Thymus (tissue), 11 donors: ENCODE measurements around the gene S100A3. TPM values are rescaled to one million over a fixed set of nuclear protein-coding genes. Genes with fewer than 3 reads are reported as not detected.
"Not testable (repeated sequence)": the region's sequence is repeated elsewhere in the genome, so short reads cannot be mapped to it uniquely, and the experiment has no call there.

Experiments
- DNase-seq, 9 donors: peaks; one replicate each; pipeline ENCODE4 v3.0.0-alpha.2; 2013; ENCODE audit warnings: low spot score in 9 of 9, low read depth in 6 of 9, missing footprints in 1 of 9
- H3K27ac ChIP-seq, 2 donors: one replicate each; pipeline ENCODE4 v1.5.1; 2013; ENCODE audit warnings: control low read depth in 1 of 2, low read depth in 1 of 2, low read length in 1 of 2, mild to moderate bottlenecking in 1 of 2, moderate library complexity in 1 of 2
- H3K27me3 ChIP-seq, 2 donors: one replicate each; pipeline ENCODE4 v1.5.1; 2013; ENCODE audit warnings: low read length in 1 of 2; ENCODE audit not compliant: control insufficient read depth in 2 of 2, insufficient read depth in 1 of 2
- H3K36me3 ChIP-seq, 2 donors: one replicate each; pipeline ENCODE4 v1.5.1; 2013; ENCODE audit warnings: low read length in 1 of 2, mild to moderate bottlenecking in 1 of 2, moderate library complexity in 1 of 2; ENCODE audit not compliant: control insufficient read depth in 2 of 2, insufficient read depth in 2 of 2
- H3K4me1 ChIP-seq, 2 donors: one replicate each; pipeline ENCODE4 v1.5.1; 2013; ENCODE audit warnings: low read length in 2 of 2; ENCODE audit not compliant: control insufficient read depth in 2 of 2, insufficient read depth in 2 of 2
- H3K4me3 ChIP-seq, 2 donors: one replicate each; pipeline ENCODE4 v1.5.1; 2013; ENCODE audit warnings: low read length in 2 of 2, control low read depth in 1 of 2, mild to moderate bottlenecking in 1 of 2
- H3K9me3 ChIP-seq, 2 donors: one replicate each; pipeline ENCODE4 v1.5.1; 2013; ENCODE audit warnings: low read length in 1 of 2, mild to moderate bottlenecking in 1 of 2; ENCODE audit not compliant: control insufficient read depth in 2 of 2, insufficient read depth in 1 of 2
- WGBS: extraction: QIAGEN DNeasy Blood & Tissue Kit; methylation state at CpG from one replicate; pipeline ENCODE4 v1.1.7; 2013; 5-methylcytosine and 5-hydroxymethylcytosine counted together
- polyA plus RNA-seq: library from polyadenylated mRNA; stranded (reverse); fragments of 200-250 nt; gene quantifications from one replicate; pipeline ENCODE4 v1.2.3, GENCODE V29; 2013
- total RNA-seq: library from RNA; stranded (reverse); fragments of 120-200 nt; gene quantifications from one replicate; pipeline ENCODE4 v1.2.4, GENCODE V29; 2013
- donor health status: healthy.

S100A3 gene
- total and polyA plus RNA-seq, 2 donors: 0.38 to 2.6 TPM

DNA sequence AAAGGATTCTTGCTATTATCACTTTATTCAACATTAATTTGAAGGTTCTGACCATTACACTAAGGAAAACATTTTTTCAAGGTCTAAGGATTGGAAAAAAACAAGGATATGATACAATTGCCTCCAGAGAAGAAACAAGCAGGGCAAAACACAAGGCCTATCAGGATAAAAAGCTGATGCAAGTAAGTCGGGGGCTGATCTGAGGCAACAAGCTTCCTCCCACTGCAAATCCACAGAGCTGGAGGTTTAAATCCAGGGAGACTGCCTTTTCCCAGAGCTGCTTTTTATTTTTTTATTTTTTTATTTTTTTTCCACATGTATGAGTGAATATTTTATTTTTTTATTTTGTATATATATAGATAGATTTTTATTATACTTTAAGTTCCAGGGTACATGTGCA lies 35.9 kb upstream of the S100A3 start:
- no peak overlapping the region for H3K27ac ChIP-seq
- WGBS: 98% methylated on average over 1 of the region's 1 CpG
- DNase-seq: no peak
- H3K9me3 ChIP-seq: no peaks in the 10 kb centered on the region
- H3K4me1 ChIP-seq: no peaks in the 10 kb centered on the region
- no peak overlapping the region for H3K4me3 ChIP-seq
- H3K27me3 ChIP-seq: no peaks in the 10 kb centered on the region
- no peaks in the 10 kb centered on the region for H3K36me3 ChIP-seq

DNA sequence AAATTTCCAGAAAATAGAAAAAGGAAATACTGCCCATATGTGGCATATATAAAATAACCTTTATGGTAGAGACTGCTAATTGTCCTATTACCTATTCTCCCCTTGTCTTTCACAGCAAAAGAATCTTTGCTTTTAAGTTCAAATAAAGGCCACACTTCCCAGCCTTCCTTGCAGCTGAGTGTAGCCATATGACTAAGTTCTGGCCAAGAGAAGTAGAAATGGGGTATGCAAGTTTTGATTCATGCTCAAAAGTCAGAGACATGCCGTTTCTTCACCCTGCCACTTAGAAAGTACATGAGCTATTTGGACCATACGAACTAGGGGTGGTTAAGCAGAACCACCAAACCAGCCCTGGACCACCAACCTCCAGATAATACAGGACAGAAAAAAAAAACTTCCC lies 34.9 kb upstream of the S100A3 start:
- 96% methylated on average over 2 of the region's 2 CpGs for WGBS
- no peak overlapping the region for H3K4me3 ChIP-seq

DNA sequence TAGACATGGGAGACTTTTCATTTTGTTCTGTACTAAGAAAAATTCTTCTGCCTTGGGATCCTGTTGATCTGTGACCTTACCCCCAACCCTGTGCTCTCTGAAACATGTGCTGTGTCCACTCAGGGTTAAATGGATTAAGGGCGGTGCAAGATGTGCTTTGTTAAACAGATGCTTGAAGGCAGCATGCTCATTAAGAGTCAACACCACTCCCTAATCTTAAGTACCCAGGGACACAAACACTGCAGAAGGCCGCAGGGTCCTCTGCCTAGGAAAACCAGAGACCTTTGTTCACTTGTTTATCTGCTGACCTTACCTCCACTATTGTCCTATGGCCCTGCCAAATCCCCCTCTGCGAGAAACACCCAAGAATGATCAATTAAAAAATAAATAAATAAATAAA lies 34.5 kb upstream of the S100A3 start:
- H3K27ac ChIP-seq, H3K27me3 ChIP-seq, DNase-seq, H3K4me3 ChIP-seq, H3K4me1 ChIP-seq, H3K36me3 ChIP-seq, H3K9me3 ChIP-seq: not testable (repeated sequence)
- WGBS: 96% methylated on average over 3 of the region's 3 CpGs

More for the DNA sequence above, 34.9 kb upstream of the S100A3 start:
- no peak for DNase-seq
- Histone ChIP-seq H3K9me3 (no peaks in the 10 kb centered on the region), H3K36me3 (no peaks in the 10 kb centered on the region), H3K27ac (no peak overlapping the region), H3K4me1 (no peaks in the 10 kb centered on the region), H3K27me3 (no peaks in the 10 kb centered on the region)

DNA sequence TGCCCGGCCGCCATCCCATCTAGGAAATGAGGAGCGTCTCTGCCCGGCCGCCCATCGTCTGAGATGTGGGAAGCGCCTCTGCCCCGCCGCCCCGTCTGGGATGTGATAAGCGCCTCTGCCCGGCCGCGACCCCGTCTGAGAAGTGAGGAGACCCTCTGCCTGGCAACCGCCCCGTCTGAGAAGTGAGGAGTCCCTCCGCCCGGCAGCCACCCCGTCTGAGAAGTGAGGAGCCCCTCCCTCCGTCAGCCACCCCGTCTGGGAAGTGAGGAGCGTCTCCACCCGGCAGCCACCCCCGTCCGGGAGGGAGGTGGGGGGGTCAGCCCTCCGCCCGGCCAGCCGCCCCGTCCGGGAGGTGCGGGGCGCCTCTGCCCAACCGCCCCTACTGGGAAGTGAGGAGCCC lies 33.8 kb upstream of the S100A3 start:
- WGBS: 98% methylated on average over 34 of the region's 34 CpGs
- DNase-seq, H3K4me1 ChIP-seq, H3K9me3 ChIP-seq, H3K36me3 ChIP-seq, H3K4me3 ChIP-seq, H3K27me3 ChIP-seq, H3K27ac ChIP-seq: not testable (repeated sequence)

DNA sequence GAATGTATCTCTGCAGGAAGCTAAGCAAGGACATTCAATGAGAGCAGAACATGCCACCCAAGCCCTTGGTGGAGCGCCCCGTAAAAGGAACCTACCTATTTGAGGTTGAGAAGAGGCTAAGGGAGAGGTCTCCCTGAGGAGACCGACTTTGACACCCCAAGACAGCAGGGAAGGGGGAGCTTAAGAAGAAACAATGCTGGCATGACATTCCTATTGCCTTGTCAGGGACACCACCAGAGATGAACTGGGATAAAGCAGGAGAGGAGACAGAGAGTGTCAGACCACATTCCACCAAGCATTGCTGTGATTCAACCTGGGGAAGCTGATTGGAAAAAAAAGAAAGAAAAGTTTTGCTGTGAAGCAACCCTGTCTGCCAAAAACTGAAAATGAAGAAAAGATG lies 29.9 kb upstream of the S100A3 start:
- Histone ChIP-seq H3K27me3 (peaks cover 0 to 7% of the 10 kb centered on the region in 2 donors), H3K4me1 (no peaks in the 10 kb centered on the region), H3K4me3 (no peak overlapping the region), H3K9me3 (no peaks in the 10 kb centered on the region), H3K36me3 (no peaks in the 10 kb centered on the region), H3K27ac (no peak overlapping the region)
- no peak for DNase-seq
- WGBS: 94% methylated on average over 3 of the region's 3 CpGs

DNA sequence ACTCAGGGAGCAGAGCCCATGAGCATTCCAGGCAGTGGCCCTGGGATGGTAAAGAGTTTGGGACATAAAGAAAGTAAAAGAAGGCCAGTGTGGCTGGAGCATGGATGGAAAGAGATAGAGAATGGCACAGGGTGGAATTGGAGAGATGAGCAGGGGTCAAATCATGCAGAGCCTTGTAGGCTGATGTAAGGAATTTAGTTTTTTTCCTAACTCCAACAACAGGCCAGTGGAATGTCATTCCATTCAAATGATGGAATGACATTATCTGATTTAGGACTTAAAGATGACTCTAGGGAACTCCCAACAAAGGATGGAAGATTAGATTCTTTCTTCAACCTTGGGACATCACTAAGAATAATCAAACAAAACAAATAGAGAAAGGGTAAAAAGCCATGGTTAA lies 29.4 kb upstream of the S100A3 start:
- Histone ChIP-seq H3K4me1 (no peaks in the 10 kb centered on the region), H3K27ac (no peak overlapping the region), H3K36me3 (no peaks in the 10 kb centered on the region), H3K9me3 (no peaks in the 10 kb centered on the region), H3K4me3 (no peak overlapping the region), H3K27me3 (peaks cover 0 to 7% of the 10 kb centered on the region in 2 donors)
- no peak for DNase-seq

DNA sequence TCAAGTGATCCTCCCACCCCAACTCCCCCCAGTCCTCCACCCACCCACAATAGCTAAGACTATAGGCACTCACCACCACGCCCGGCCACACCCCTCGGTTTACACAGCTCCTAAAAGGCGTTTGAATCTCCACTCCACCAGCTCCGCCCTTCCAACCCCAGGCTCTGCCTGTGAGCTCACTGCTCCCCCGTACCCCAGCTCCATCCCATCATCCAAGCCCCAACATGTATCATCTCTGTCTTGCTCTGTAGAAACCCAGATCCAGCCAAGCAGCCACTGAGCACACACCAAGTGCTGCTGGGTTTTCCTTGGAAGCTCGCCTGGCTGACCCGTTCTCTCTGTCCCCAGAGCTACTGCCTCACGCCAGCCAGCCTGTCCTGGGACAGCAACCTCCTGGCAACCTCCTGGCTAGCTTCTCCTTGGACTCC lies 28.6 kb upstream of the S100A3 start:
- Histone ChIP-seq H3K27ac (no peak overlapping the region), H3K9me3 (no peaks in the 10 kb centered on the region), H3K27me3 (peaks cover 0 to 7% of the 10 kb centered on the region in 2 donors), H3K36me3 (no peaks in the 10 kb centered on the region), H3K4me1 (no peaks in the 10 kb centered on the region), H3K4me3 (no peak overlapping the region)
- DNase-seq: no peak
- WGBS: 86% methylated on average over 9 of the region's 9 CpGs

DNA sequence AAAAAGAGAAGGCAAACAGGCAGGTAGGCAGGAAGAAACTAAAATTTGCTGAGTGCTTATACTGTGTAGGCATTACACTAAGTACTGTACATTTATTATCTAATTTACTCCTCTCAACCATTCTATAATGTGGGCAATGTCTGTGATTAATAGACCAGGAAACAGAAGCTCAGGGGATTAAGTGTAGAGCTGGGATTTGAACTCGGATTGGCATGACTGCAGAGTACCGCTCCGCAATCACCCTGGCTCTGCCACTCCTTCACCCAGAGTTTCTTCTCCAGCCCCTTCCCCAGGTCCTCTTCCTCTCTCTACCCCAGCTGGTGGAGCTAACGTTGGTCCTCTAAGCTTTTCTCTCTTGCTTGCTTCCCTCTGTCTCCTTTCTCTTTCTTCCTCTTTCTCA lies 28.1 kb upstream of the S100A3 start:
- Histone ChIP-seq H3K27ac (no peak overlapping the region), H3K4me3 (no peak overlapping the region), H3K36me3 (no peaks in the 10 kb centered on the region), H3K27me3 (peaks cover 0 to 7% of the 10 kb centered on the region in 2 donors), H3K9me3 (no peaks in the 10 kb centered on the region), H3K4me1 (no peaks in the 10 kb centered on the region)
- WGBS: 43% methylated on average over 4 of the region's 4 CpGs
- no peak for DNase-seq

DNA sequence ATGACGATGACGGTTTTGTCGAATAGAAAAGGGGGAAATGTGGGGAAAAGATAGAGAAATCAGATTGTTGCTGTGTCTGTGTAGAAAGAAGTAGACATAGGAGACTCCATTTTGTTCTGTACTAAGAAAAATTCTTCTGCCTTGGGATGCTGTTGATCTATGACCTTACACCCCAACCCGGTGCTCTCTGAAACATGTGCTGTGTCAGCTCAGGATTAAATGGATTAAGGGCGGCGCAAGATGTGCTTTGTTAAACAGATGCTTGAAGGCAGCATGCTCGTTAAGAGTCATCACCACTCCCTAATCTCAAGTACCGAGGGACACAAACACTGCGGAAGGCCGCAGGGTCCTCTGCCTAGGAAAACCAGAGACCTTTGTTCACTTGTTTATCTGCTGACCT lies 26.4 kb upstream of the S100A3 start:
- H3K9me3 ChIP-seq, H3K27me3 ChIP-seq, H3K27ac ChIP-seq, H3K36me3 ChIP-seq, DNase-seq, H3K4me1 ChIP-seq, H3K4me3 ChIP-seq: not testable (repeated sequence)
- 96% methylated on average over 10 of the region's 10 CpGs for WGBS

DNA sequence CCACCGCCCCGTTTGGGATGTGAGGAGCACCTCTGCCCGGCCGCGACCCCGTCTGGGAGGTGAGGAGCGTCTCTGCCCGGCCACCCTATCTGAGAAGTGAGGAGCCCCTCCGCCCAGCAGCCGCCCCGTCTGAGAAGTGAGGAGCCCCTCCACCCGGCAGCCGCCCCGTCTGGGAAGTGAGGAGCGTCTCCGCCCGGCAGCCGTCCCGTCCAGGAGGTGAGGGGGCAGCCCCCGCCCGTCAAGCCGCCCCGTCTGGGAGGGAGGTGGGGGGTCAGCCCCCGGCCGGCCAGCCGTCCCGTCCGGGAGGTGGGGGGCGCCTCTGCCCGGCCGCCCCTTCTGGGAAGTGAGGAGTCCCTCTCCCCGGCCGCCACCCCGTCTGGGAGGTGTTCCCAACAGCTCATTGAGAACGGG lies 26.0 kb upstream of the S100A3 start:
- not testable (repeated sequence) for H3K27me3 ChIP-seq, H3K9me3 ChIP-seq, DNase-seq, H3K4me3 ChIP-seq, H3K36me3 ChIP-seq, H3K4me1 ChIP-seq, H3K27ac ChIP-seq
- 93% methylated on average over 35 of the region's 35 CpGs for WGBS
